Mononuclear cell (primary cell): ENCODE data around the gene PDE4B. TPM values are rescaled to one million over a fixed set of nuclear protein-coding genes. Genes with fewer than 3 reads are reported as not detected.

Source experiments
- H3K27me3 ChIP-seq: 2 replicates; pipeline ENCODE4 v1.6.0; 2011; ENCODE audit warnings: low read length, control low read depth; ENCODE audit not compliant: insufficient read depth
- H3K4me1 ChIP-seq: 2 replicates; pipeline ENCODE4 v1.5.1; 2011; ENCODE audit warnings: mild to moderate bottlenecking, low read length, control low read depth; ENCODE audit not compliant: insufficient read depth
- H3K4me3 ChIP-seq: 2 replicates; pipeline ENCODE4 v1.5.1; 2011; ENCODE audit warnings: mild to moderate bottlenecking, low read length, moderate library complexity
- H3K9me3 ChIP-seq: 2 replicates; pipeline ENCODE4 v1.5.1; 2011; ENCODE audit warnings: low read depth, mild to moderate bottlenecking, control low read depth, low read length
- total RNA-seq: library from RNA; depleted of rRNA; stranded (reverse); fragments of >200 nt; gene quantifications from one replicate; pipeline ENCODE4 v1.2.3, GENCODE V29; 2012

Gene PDE4B
- total RNA-seq, 1 donor, result 518 TPM

- Histone ChIP-seq H3K4me1 (no peaks in the 10 kb centered on the region), H3K4me3 (no peak overlapping the region), H3K9me3 (no peaks in the 10 kb centered on the region), H3K27me3 (no peaks in the 10 kb centered on the region)
These were observed 427.8 kb downstream of the PDE4B start for GRCh38 chr1:66220477-66220876.

- H3K4me3 ChIP-seq, result no peak overlapping the region
- H3K4me1 ChIP-seq, result no peaks in the 10 kb centered on the region
- H3K27me3 ChIP-seq, result no peaks in the 10 kb centered on the region
- H3K9me3 ChIP-seq, result no peaks in the 10 kb centered on the region
These were observed 431.0 kb downstream of the PDE4B start for GRCh38 chr1:66223681-66224080.

- no peaks in the 10 kb centered on the region for H3K9me3 ChIP-seq
- no peaks in the 10 kb centered on the region for H3K27me3 ChIP-seq
- H3K4me1 ChIP-seq, result no peaks in the 10 kb centered on the region
- H3K4me3 ChIP-seq, result no peak overlapping the region
These were observed 434.3 kb downstream of the PDE4B start for GRCh38 chr1:66226985-66227384.

GRCh38 chr1:66227966-66228365 is 435.3 kb downstream of the PDE4B start:
- H3K4me3 ChIP-seq, result no peak overlapping the region
- H3K9me3 ChIP-seq, result no peaks in the 10 kb centered on the region

GRCh38 chr1:66231217-66231616 is 438.5 kb downstream of the PDE4B start:
- Histone ChIP-seq H3K9me3 (no peaks in the 10 kb centered on the region), H3K4me1 (no peaks in the 10 kb centered on the region), H3K4me3 (no peak overlapping the region), H3K27me3 (peaks cover 5% of the 10 kb centered on the region)

More at GRCh38 chr1:66227966-66228365, 435.3 kb downstream of the PDE4B start:
- no peaks in the 10 kb centered on the region for H3K27me3 ChIP-seq
- H3K4me1 ChIP-seq, result no peaks in the 10 kb centered on the region

- no peaks in the 10 kb centered on the region for H3K9me3 ChIP-seq
- H3K27me3 ChIP-seq, result peaks cover 5% of the 10 kb centered on the region
- H3K4me3 ChIP-seq, result no peak overlapping the region
- H3K4me1 ChIP-seq, result no peaks in the 10 kb centered on the region
These were observed 439.2 kb downstream of the PDE4B start for GRCh38 chr1:66231681-66232463.

GRCh38 chr1:66237042-66237441 is 444.3 kb downstream of the PDE4B start:
- no peaks in the 10 kb centered on the region for H3K9me3 ChIP-seq
- no peak overlapping the region for H3K4me3 ChIP-seq
- H3K27me3 ChIP-seq, result peaks cover 5% of the 10 kb centered on the region
- H3K4me1 ChIP-seq, result no peaks in the 10 kb centered on the region

GRCh38 chr1:66237722-66238479 is 445.2 kb downstream of the PDE4B start:
- H3K27me3 ChIP-seq, result peaks cover 5% of the 10 kb centered on the region
- H3K9me3 ChIP-seq, result no peaks in the 10 kb centered on the region
- no peaks in the 10 kb centered on the region for H3K4me1 ChIP-seq
- H3K4me3 ChIP-seq, result no peak overlapping the region

- Histone ChIP-seq H3K9me3 (no peaks in the 10 kb centered on the region), H3K27me3 (peaks cover 2% of the 10 kb centered on the region), H3K4me1 (no peaks in the 10 kb centered on the region), H3K4me3 (no peak overlapping the region)
These were observed 447.1 kb downstream of the PDE4B start for GRCh38 chr1:66239834-66240233.

GRCh38 chr1:66240491-66241484 is 448.1 kb downstream of the PDE4B start:
- H3K4me3 ChIP-seq, result no peak overlapping the region
- no peaks in the 10 kb centered on the region for H3K4me1 ChIP-seq
- no peaks in the 10 kb centered on the region for H3K9me3 ChIP-seq
- H3K27me3 ChIP-seq, result no peaks in the 10 kb centered on the region

- Histone ChIP-seq H3K9me3 (no peaks in the 10 kb centered on the region), H3K4me3 (no peak overlapping the region), H3K4me1 (peaks cover 4% of the 10 kb centered on the region), H3K27me3 (no peaks in the 10 kb centered on the region)
These were observed 450.2 kb downstream of the PDE4B start for GRCh38 chr1:66242646-66243547.

- H3K4me3 ChIP-seq, result no peak overlapping the region
- no peaks in the 10 kb centered on the region for H3K9me3 ChIP-seq
- no peaks in the 10 kb centered on the region for H3K27me3 ChIP-seq
- peaks cover 4% of the 10 kb centered on the region for H3K4me1 ChIP-seq
These were observed 450.9 kb downstream of the PDE4B start for GRCh38 chr1:66243548-66244130.

GRCh38 chr1:66244429-66244828 is 451.7 kb downstream of the PDE4B start:
- H3K9me3 ChIP-seq, result no peaks in the 10 kb centered on the region
- H3K27me3 ChIP-seq, result no peaks in the 10 kb centered on the region
- H3K4me3 ChIP-seq, result no peak overlapping the region
- H3K4me1 ChIP-seq, result peaks cover 4% of the 10 kb centered on the region

- peaks cover 4% of the 10 kb centered on the region for H3K4me1 ChIP-seq
- H3K9me3 ChIP-seq, result no peaks in the 10 kb centered on the region
- no peak overlapping the region for H3K4me3 ChIP-seq
- H3K27me3 ChIP-seq, result no peaks in the 10 kb centered on the region
These were observed 453.0 kb downstream of the PDE4B start for GRCh38 chr1:66245691-66246090.
